ENCODE data around the gene BLOC1S4. TPM values are rescaled to one million over a fixed set of nuclear protein-coding genes. Genes with fewer than 3 reads are reported as not detected.

The BLOC1S4 gene
- total and polyA plus RNA-seq, 7 experiments from 2014 or later = 18.7 to 80.3 (median 44.5) TPM

GRCh38 chr4:6709230-6710114 lies 6.5 kb upstream of the BLOC1S4 start, which contains the start of gene MRFAP1L1:
Gene MRFAP1L1 (minus strand): TSS chr4:6709865. CDS start chr4:6709629, 236 bp downstream.
- Mint-ChIP-seq H3K4me1 (peaks cover 45 to 71% (median 65%) of the 10 kb centered on the region in 7 donors), H3K36me3 (peaks cover 20 to 48% (median 31%) of the 10 kb centered on the region in 5 donors), H3K27ac (peak within 1 kb of the TSS; percentile 95 to 99 (median 98)), H3K4me3 (peak within 1 kb of the TSS; percentile 96 to 100 (median 98)), H3K9me3 (peaks cover 0 to 5% (median 0%) of the 10 kb centered on the region in 11 donors), H3K27me3 (peaks cover 0 to 8% (median 0%) of the 10 kb centered on the region in 5 donors)
- ChIA-PET POLR2A (interaction anchor here (0.8 to 23.6 kb wide), 15 partner anchors 9 to 360 kb away, joined by 3 to 696 read pairs (median 5); partner anchors contain the start of genes GRPEL1, MRFAP1 and S100P), CTCF (interaction anchor here (0.6 to 4.6 kb wide), 8 partner anchors 9 to 361 kb away, joined by 3 to 44 read pairs (median 6); partner anchors contain the start of gene MRFAP1)
- Histone ChIP-seq H3K27ac (ENCODE audit: low read depth, low read length) (peak within 1 kb of the TSS; percentile 86), H3K36me3 (ENCODE audit: control insufficient read depth in 2 of 3, insufficient read depth in 3 of 3, low read length in 3 of 3) (peaks cover 0 to 20% (median 0%) of the 10 kb centered on the region in 3 experiments), H3K4me3 (ENCODE audit: low read length) (peak within 1 kb of the TSS; percentile 93), H3K27me3 (ENCODE audit: control insufficient read depth in 2 of 2, insufficient read depth in 2 of 2, low read length in 2 of 2) (no peaks in the 10 kb centered on the region), H3K9me3 (ENCODE audit: control insufficient read depth in 2 of 3, low read length in 3 of 3) (no peaks in the 10 kb centered on the region), H3K4me1 (ENCODE audit: control insufficient read depth in 2 of 2, insufficient read depth in 2 of 2, low read length in 2 of 2) (peaks cover 38 to 48% of the 10 kb centered on the region in 2 donors)
- DNase-seq = peak; percentile 91 to 98 (median 97)
- intact Hi-C loops (cut with micrococcal nuclease) = loop anchor here (1.0 to 2.0 kb wide), 11 partner anchors 8 to 359 kb away; partner anchors contain the start of genes MAN2B2 (in 2 of the 2), MRFAP1 (in 2 of the 2), GRPEL1 (in 1 of the 2) and TBC1D14 (in 1 of the 2)
- peak; percentile 99 for ATAC-seq

- ChIA-PET CTCF (interaction anchor here (1.0 to 4.6 kb wide), 6 partner anchors 8 to 360 kb away, joined by 3 to 44 read pairs (median 6); partner anchors contain the start of gene MRFAP1), POLR2A (interaction anchor here (0.8 to 23.6 kb wide), 14 partner anchors 8 to 359 kb away, joined by 3 to 696 read pairs (median 4); partner anchors contain the start of genes GRPEL1, MRFAP1 and S100P)
- peaks cover 0 to 19% (median 0%) of the 10 kb centered on the region in 3 experiments for H3K36me3 ChIP-seq (ENCODE audit: control insufficient read depth in 2 of 3, insufficient read depth in 3 of 3, low read length in 3 of 3)
- H3K27me3 Mint-ChIP-seq = peaks cover 0 to 8% (median 0%) of the 10 kb centered on the region in 5 donors
- no peaks in the 10 kb centered on the region for H3K27me3 ChIP-seq (ENCODE audit: control insufficient read depth in 2 of 2, insufficient read depth in 2 of 2, low read length in 2 of 2)
- H3K27ac ChIP-seq (ENCODE audit: low read depth, low read length) = peak overlapping the region; percentile 86
- H3K4me3 Mint-ChIP-seq = peak overlapping the region; percentile 96 to 100 (median 98)
- H3K9me3 Mint-ChIP-seq = peaks cover 0 to 5% (median 0%) of the 10 kb centered on the region in 11 donors
- DNase-seq (no peak), ATAC-seq (no peak)
- H3K9me3 ChIP-seq (ENCODE audit: control insufficient read depth in 2 of 3, low read length in 3 of 3) = no peaks in the 10 kb centered on the region
- H3K4me1 ChIP-seq (ENCODE audit: control insufficient read depth in 2 of 2, insufficient read depth in 2 of 2, low read length in 2 of 2) = peaks cover 40 to 42% of the 10 kb centered on the region in 2 donors
- H3K4me3 ChIP-seq (ENCODE audit: low read length) = peak overlapping the region; percentile 54
- H3K4me1 Mint-ChIP-seq = peaks cover 39 to 66% (median 61%) of the 10 kb centered on the region in 7 donors
- intact Hi-C loops (cut with micrococcal nuclease) = no loop called here
- peak overlapping the region; percentile 95 to 99 (median 98) for H3K27ac Mint-ChIP-seq
- H3K36me3 Mint-ChIP-seq = peaks cover 15 to 40% (median 26%) of the 10 kb centered on the region in 5 donors
Measured at GRCh38 chr4:6710282-6710681, 5.7 kb upstream of the BLOC1S4 start.

- Histone ChIP-seq H3K27me3 (ENCODE audit: control insufficient read depth in 2 of 2, insufficient read depth in 2 of 2, low read length in 2 of 2) (no peaks in the 10 kb centered on the region), H3K36me3 (ENCODE audit: control insufficient read depth in 2 of 3, insufficient read depth in 3 of 3, low read length in 3 of 3) (peaks cover 0 to 19% (median 0%) of the 10 kb centered on the region in 3 experiments), H3K9me3 (ENCODE audit: control insufficient read depth in 2 of 3, low read length in 3 of 3) (no peaks in the 10 kb centered on the region), H3K4me3 (ENCODE audit: low read length) (no peak overlapping the region), H3K4me1 (ENCODE audit: control insufficient read depth in 2 of 2, insufficient read depth in 2 of 2, low read length in 2 of 2) (peaks cover 40 to 42% of the 10 kb centered on the region in 2 donors), H3K27ac (ENCODE audit: low read depth, low read length) (no peak overlapping the region)
- Mint-ChIP-seq H3K27ac (peak overlapping the region in 4 of 9 donors; percentile 97 to 99 (median 98)), H3K4me3 (peak overlapping the region in 3 of 10 donors; percentile 16 to 45 (median 38)), H3K9me3 (peaks cover 0 to 5% (median 0%) of the 10 kb centered on the region in 11 donors), H3K27me3 (peaks cover 0 to 12% (median 0%) of the 10 kb centered on the region in 5 donors), H3K36me3 (peaks cover 11 to 36% (median 20%) of the 10 kb centered on the region in 5 donors), H3K4me1 (peaks cover 40 to 66% (median 61%) of the 10 kb centered on the region in 7 donors)
- ChIA-PET CTCF (interaction anchor here (0.7 to 4.6 kb wide), 2 partner anchors 36 to 163 kb away, joined by 3 to 44 read pairs; a partner anchor contains a TSS), POLR2A (interaction anchor here (18.3 to 23.6 kb wide), 2 partner anchors 15 to 35 kb away, joined by 552 to 696 read pairs; partner anchors contain the start of gene S100P)
- DNase-seq (no peak), ATAC-seq (no peak)
- intact Hi-C loops (cut with micrococcal nuclease) = no loop called here
Measured at GRCh38 chr4:6710996-6711395, 5.0 kb upstream of the BLOC1S4 start.

GRCh38 chr4:6714954-6715353 lies 1.0 kb upstream of the BLOC1S4 start:
- DNase-seq (no peak), ATAC-seq (no peak)
- CTCF ChIA-PET = interaction anchor here (0.6 to 8.4 kb wide), 7 partner anchors 13 to 195 kb away, joined by 3 to 156 read pairs (median 5); partner anchors contain the start of gene TBC1D14
- Mint-ChIP-seq H3K4me1 (peaks cover 24 to 55% (median 43%) of the 10 kb centered on the region in 7 donors), H3K27ac (peak overlapping the region in 5 of 9 donors; percentile 48 to 100 (median 97)), H3K4me3 (peak overlapping the region in 4 of 10 donors; percentile 33 to 56 (median 40)), H3K36me3 (peaks cover 0 to 13% (median 4%) of the 10 kb centered on the region in 5 donors), H3K27me3 (peaks cover 0 to 12% (median 0%) of the 10 kb centered on the region in 5 donors), H3K9me3 (peaks cover 0 to 5% (median 0%) of the 10 kb centered on the region in 11 donors)
- Histone ChIP-seq H3K4me1 (ENCODE audit: control insufficient read depth in 2 of 2, insufficient read depth in 2 of 2, low read length in 2 of 2) (peaks cover 22 to 27% of the 10 kb centered on the region in 2 donors), H3K27me3 (ENCODE audit: control insufficient read depth in 2 of 2, insufficient read depth in 2 of 2, low read length in 2 of 2) (no peaks in the 10 kb centered on the region), H3K9me3 (ENCODE audit: control insufficient read depth in 2 of 3, low read length in 3 of 3) (no peaks in the 10 kb centered on the region), H3K27ac (ENCODE audit: low read depth, low read length) (peak overlapping the region; percentile 90), H3K4me3 (ENCODE audit: low read length) (no peak overlapping the region), H3K36me3 (ENCODE audit: control insufficient read depth in 2 of 3, insufficient read depth in 3 of 3, low read length in 3 of 3) (no peaks in the 10 kb centered on the region)
- POLR2A ChIA-PET = interaction anchor here (0.6 to 23.6 kb wide), 11 partner anchors 19 to 353 kb away, joined by 3 to 696 read pairs (median 4); partner anchors contain the start of genes GRPEL1, KIAA0232, MRFAP1 and S100P
- intact Hi-C loops (cut with micrococcal nuclease) = loop anchor here in 1 of 2 donors (5.0 kb wide), 1 partner anchor 257 kb away; no protein-coding TSS in a partner anchor

- Histone ChIP-seq H3K27ac (ENCODE audit: low read depth, low read length) (peak overlapping the region; percentile 90), H3K36me3 (ENCODE audit: control insufficient read depth in 2 of 3, insufficient read depth in 3 of 3, low read length in 3 of 3) (no peaks in the 10 kb centered on the region), H3K4me3 (ENCODE audit: low read length) (peak overlapping the region; percentile 86), H3K27me3 (ENCODE audit: control insufficient read depth in 2 of 2, insufficient read depth in 2 of 2, low read length in 2 of 2) (no peaks in the 10 kb centered on the region), H3K9me3 (ENCODE audit: control insufficient read depth in 2 of 3, low read length in 3 of 3) (no peaks in the 10 kb centered on the region), H3K4me1 (ENCODE audit: control insufficient read depth in 2 of 2, insufficient read depth in 2 of 2, low read length in 2 of 2) (peaks cover 20 to 21% of the 10 kb centered on the region in 2 donors)
- intact Hi-C loops (cut with micrococcal nuclease) = loop anchor here (1.0 to 5.0 kb wide), 14 partner anchors 7 to 353 kb away; partner anchors contain the start of genes GRPEL1 (in 2 of the 2), MRFAP1 (in 2 of the 2), TBC1D14 (in 2 of the 2) and KIAA0232 (in 1 of the 2)
- ATAC-seq (no peak), DNase-seq (no peak)
- ChIA-PET CTCF (interaction anchor here (1.0 to 8.4 kb wide), 7 partner anchors 14 to 184 kb away, joined by 3 to 156 read pairs (median 5); partner anchors contain the start of gene MRFAP1), POLR2A (interaction anchor here (0.7 to 23.6 kb wide), 19 partner anchors 8 to 353 kb away, joined by 3 to 696 read pairs (median 5); partner anchors contain the start of genes GRPEL1, KIAA0232, MRFAP1 and S100P)
- H3K36me3 Mint-ChIP-seq = peaks cover 0 to 12% (median 4%) of the 10 kb centered on the region in 5 donors
- H3K27ac Mint-ChIP-seq = peak overlapping the region; percentile 94 to 100 (median 97)
- H3K4me1 Mint-ChIP-seq = peaks cover 28 to 54% (median 42%) of the 10 kb centered on the region in 7 donors
- H3K4me3 Mint-ChIP-seq = peak overlapping the region; percentile 89 to 99 (median 95)
- H3K27me3 Mint-ChIP-seq = peaks cover 0 to 12% (median 0%) of the 10 kb centered on the region in 5 donors
- H3K9me3 Mint-ChIP-seq = peaks cover 0 to 5% (median 0%) of the 10 kb centered on the region in 11 donors
Measured at GRCh38 chr4:6715704-6716017, 313 bp upstream of the BLOC1S4 start.

Measured in naive thymus-derived CD4-positive, alpha-beta T cell (primary cell).